WI38 (cell line): ENCODE data around the gene TSPAN11.
"Not testable (repeated sequence)": the region's sequence is repeated elsewhere in the genome, so short reads cannot be mapped to it uniquely, and the experiment has no call there.

ENCODE experiments used
- H3K4me3 ChIP-seq: 2 replicates; pipeline ENCODE4 v1.5.1; 2011; ENCODE audit warnings: low read depth, mild to moderate bottlenecking, control low read depth, low read length
- TF ChIP-seq, protein P1 (sequence below): IDR thresholded peaks from 2 replicates; pipeline ENCODE4 v1.5.1; 2012; ENCODE audit warnings: low read depth, mild to moderate bottlenecking, control low read depth, low read length

Gene TSPAN11

GRCh38 chr12:31021809-31022494 is 95.4 kb downstream of the TSPAN11 start:
- no peak overlapping the region for H3K4me3 ChIP-seq
- TF ChIP-seq, protein P1, sequence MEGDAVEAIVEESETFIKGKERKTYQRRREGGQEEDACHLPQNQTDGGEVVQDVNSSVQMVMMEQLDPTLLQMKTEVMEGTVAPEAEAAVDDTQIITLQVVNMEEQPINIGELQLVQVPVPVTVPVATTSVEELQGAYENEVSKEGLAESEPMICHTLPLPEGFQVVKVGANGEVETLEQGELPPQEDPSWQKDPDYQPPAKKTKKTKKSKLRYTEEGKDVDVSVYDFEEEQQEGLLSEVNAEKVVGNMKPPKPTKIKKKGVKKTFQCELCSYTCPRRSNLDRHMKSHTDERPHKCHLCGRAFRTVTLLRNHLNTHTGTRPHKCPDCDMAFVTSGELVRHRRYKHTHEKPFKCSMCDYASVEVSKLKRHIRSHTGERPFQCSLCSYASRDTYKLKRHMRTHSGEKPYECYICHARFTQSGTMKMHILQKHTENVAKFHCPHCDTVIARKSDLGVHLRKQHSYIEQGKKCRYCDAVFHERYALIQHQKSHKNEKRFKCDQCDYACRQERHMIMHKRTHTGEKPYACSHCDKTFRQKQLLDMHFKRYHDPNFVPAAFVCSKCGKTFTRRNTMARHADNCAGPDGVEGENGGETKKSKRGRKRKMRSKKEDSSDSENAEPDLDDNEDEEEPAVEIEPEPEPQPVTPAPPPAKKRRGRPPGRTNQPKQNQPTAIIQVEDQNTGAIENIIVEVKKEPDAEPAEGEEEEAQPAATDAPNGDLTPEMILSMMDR = no peak

- TF ChIP-seq, protein P1 = no peak
- H3K4me3 ChIP-seq = no peak overlapping the region
Measured at GRCh38 chr12:31023271-31023724, 96.8 kb downstream of the TSPAN11 start.

GRCh38 chr12:31026202-31026601 is 99.7 kb downstream of the TSPAN11 start:
- TF ChIP-seq, protein P1 = no peak
- no peak overlapping the region for H3K4me3 ChIP-seq

- not testable (repeated sequence) for H3K4me3 ChIP-seq
Measured at GRCh38 chr12:31027006-31027405, 100.5 kb downstream of the TSPAN11 start.

DNA sequence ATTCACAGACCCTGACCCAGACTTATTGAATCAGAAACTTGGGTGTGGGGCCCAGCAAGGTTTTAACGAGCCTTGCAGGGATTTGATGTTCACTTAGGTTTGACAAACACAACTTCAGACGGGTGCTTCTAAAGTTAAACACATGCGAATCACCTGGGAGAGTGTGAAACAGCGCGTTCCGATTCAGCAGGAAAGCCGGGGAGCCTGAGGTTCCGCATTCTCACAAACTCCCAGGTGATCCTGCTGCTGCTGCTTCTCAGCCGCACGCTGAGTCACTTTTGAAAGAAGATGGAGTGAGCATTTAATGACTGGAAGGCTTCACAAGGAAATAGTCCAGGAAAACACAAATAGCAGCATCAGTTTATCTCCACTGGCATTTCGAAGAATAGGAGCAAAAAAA is 102.9 kb downstream of the TSPAN11 start:
- no peak overlapping the region for H3K4me3 ChIP-seq
- TF ChIP-seq, protein P1 = no peak

- H3K4me3 ChIP-seq = no peak overlapping the region
- TF ChIP-seq, protein P1 = no peak
Measured at GRCh38 chr12:31029916-31030562, 103.5 kb downstream of the TSPAN11 start.

GRCh38 chr12:31031951-31032335 is 105.4 kb downstream of the TSPAN11 start:
- TF ChIP-seq, protein P1 = no peak
- no peak overlapping the region for H3K4me3 ChIP-seq

- no peak overlapping the region for H3K4me3 ChIP-seq
- TF ChIP-seq, protein P1 = no peak
Measured at GRCh38 chr12:31033146-31033545, 106.6 kb downstream of the TSPAN11 start.
